SK-N-SH treated with all-trans-retinoic acid at 6 μM for 48 hours (cell line): ENCODE data around the gene SF3A1.

Experiments
- GLIS3 ChIP-seq: fragments of 250-450 bp; sonication (Bioruptor Pico); IDR thresholded peaks from 2 replicates; pipeline ENCODE4 v1.5.0; 2020; ENCODE audit warnings: mild to moderate bottlenecking, moderate library complexity
- ISL1 ChIP-seq: fragments of 250-450 bp; sonication (Bioruptor Pico); IDR thresholded peaks from 2 replicates; pipeline ENCODE4 v2.1.2; 2022; ENCODE audit warnings: mild to moderate bottlenecking, moderate library complexity
- TSHZ2 ChIP-seq: fragments of 250-450 bp; sonication (Bioruptor Pico); IDR thresholded peaks from 2 replicates; pipeline ENCODE4 v1.5.0; 2020; ENCODE audit warnings: mild to moderate bottlenecking, moderate library complexity
- ZFP30 ChIP-seq: fragments of 450-650 bp; formaldehyde crosslinking; IDR thresholded peaks from 2 replicates; pipeline ENCODE4 v1.5.0; 2022; ENCODE audit warnings: mild to moderate bottlenecking, moderate library complexity
- ZNF565 ChIP-seq: fragments of 450-650 bp; formaldehyde crosslinking; conservative IDR thresholded peaks from 2 replicates; pipeline ENCODE4 v1.5.0; 2020; ENCODE audit warnings: low read depth, mild to moderate bottlenecking, moderate library complexity
- ZNF8 ChIP-seq: fragments of 450-650 bp; formaldehyde crosslinking; IDR thresholded peaks from 2 replicates; pipeline ENCODE4 v1.5.0; 2020; ENCODE audit warnings: mild to moderate bottlenecking, moderate library complexity
- TF ChIP-seq, protein P1 (sequence below): fragments of 250-450 bp; sonication (Bioruptor Pico); IDR thresholded peaks from 2 replicates; pipeline ENCODE4 v1.8.0; 2020; ENCODE audit warnings: mild to moderate bottlenecking, moderate library complexity, borderline replicate concordance

GRCh38 chr22:30308093-30308492, 48.6 kb downstream of the SF3A1 start:
- TF ChIP-seq ISL1 (CRISPR knock-in tag) = no peak
- TF ChIP-seq GLIS3 (CRISPR knock-in tag) = no peak
- TF ChIP-seq, protein P1, sequence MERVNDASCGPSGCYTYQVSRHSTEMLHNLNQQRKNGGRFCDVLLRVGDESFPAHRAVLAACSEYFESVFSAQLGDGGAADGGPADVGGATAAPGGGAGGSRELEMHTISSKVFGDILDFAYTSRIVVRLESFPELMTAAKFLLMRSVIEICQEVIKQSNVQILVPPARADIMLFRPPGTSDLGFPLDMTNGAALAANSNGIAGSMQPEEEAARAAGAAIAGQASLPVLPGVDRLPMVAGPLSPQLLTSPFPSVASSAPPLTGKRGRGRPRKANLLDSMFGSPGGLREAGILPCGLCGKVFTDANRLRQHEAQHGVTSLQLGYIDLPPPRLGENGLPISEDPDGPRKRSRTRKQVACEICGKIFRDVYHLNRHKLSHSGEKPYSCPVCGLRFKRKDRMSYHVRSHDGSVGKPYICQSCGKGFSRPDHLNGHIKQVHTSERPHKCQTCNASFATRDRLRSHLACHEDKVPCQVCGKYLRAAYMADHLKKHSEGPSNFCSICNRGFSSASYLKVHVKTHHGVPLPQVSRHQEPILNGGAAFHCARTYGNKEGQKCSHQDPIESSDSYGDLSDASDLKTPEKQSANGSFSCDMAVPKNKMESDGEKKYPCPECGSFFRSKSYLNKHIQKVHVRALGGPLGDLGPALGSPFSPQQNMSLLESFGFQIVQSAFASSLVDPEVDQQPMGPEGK (CRISPR knock-in tag) = no peak
- no peak for TF ChIP-seq ZNF565
- no peak for TF ChIP-seq ZFP30 (CRISPR knock-in tag)
- TF ChIP-seq ZNF8 (CRISPR knock-in tag) = no peak
- TF ChIP-seq TSHZ2 (CRISPR knock-in tag) = no peak
